Measurements from ENCODE around the gene BCL2. TPM values are rescaled to one million over a fixed set of nuclear protein-coding genes. Genes with fewer than 3 reads are reported as not detected.
A peak's percentile ranks its signal among the peaks of the same experiment; 100 is the strongest.

BCL2 gene
- total and polyA plus RNA-seq, 2 donors, result 11.7 to 17.5 TPM

GRCh38 chr18:63314062-63314790 lies 5.3 kb downstream of the BCL2 start:
- WGBS, result 60% methylated on average over 4 of the region's 4 CpGs
- no peaks in the 10 kb centered on the region for H3K9me3 ChIP-seq (ENCODE audit: control insufficient read depth in 2 of 2, insufficient read depth in 1 of 2, low read length in 1 of 2)
- no peak overlapping the region for H3K4me3 ChIP-seq (ENCODE audit: low read length in 2 of 2)
- peaks cover 0 to 3% of the 10 kb centered on the region in 2 donors for H3K36me3 ChIP-seq (ENCODE audit: control insufficient read depth in 2 of 2, insufficient read depth in 2 of 2, low read length in 1 of 2)
- DNase-seq (ENCODE audit: low read depth in 6 of 9, low spot score in 9 of 9), result no peak
- H3K27me3 ChIP-seq (ENCODE audit: control insufficient read depth in 2 of 2, insufficient read depth in 1 of 2, low read length in 1 of 2), result peaks cover 0 to 8% of the 10 kb centered on the region in 2 donors
- H3K4me1 ChIP-seq (ENCODE audit: control insufficient read depth in 2 of 2, insufficient read depth in 2 of 2, low read length in 2 of 2), result peaks cover 12 to 15% of the 10 kb centered on the region in 2 donors
- H3K27ac ChIP-seq (ENCODE audit: low read depth in 1 of 2, low read length in 1 of 2), result no peak overlapping the region

DNA sequence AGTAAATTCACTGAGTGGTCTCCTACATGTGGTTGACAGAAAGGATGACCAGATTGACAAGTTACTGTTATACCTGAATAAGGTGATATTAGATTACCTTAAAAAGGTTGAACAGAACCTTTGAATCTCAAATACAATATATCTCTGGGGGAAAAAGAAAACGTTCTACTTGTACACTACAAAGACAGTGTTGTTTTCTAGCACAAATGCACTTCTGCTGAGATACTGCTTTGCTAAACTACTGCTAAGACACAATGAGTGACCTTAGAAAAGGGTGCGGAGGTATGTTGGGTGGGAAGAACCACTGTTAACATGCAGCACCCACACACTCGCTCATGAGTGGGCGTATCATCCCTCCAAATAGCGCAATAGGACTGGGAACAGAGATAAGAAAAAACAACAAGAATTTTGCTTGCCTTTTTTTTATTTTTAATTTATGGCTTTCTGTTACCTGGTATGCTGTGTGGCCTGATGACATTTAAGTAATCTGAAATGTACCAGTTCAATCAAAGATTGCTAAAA lies 6.1 kb downstream of the BCL2 start:
- DNase-seq (ENCODE audit: low read depth in 6 of 9, low spot score in 9 of 9), result no peak
- Histone ChIP-seq H3K9me3 (ENCODE audit: control insufficient read depth in 2 of 2, insufficient read depth in 1 of 2, low read length in 1 of 2) (no peaks in the 10 kb centered on the region), H3K4me1 (ENCODE audit: control insufficient read depth in 2 of 2, insufficient read depth in 2 of 2, low read length in 2 of 2) (peaks cover 9 to 12% of the 10 kb centered on the region in 2 donors), H3K36me3 (ENCODE audit: control insufficient read depth in 2 of 2, insufficient read depth in 2 of 2, low read length in 1 of 2) (peaks cover 0 to 3% of the 10 kb centered on the region in 2 donors), H3K27ac (ENCODE audit: low read depth in 1 of 2, low read length in 1 of 2) (no peak overlapping the region), H3K27me3 (ENCODE audit: control insufficient read depth in 2 of 2, insufficient read depth in 1 of 2, low read length in 1 of 2) (peaks cover 0 to 7% of the 10 kb centered on the region in 2 donors), H3K4me3 (ENCODE audit: low read length in 2 of 2) (no peak overlapping the region)
- 89% methylated on average over 5 of the region's 5 CpGs for WGBS

GRCh38 chr18:63312737-63313395 lies 6.7 kb downstream of the BCL2 start:
- WGBS, result 93% methylated on average over 5 of the region's 5 CpGs
- Histone ChIP-seq H3K4me1 (ENCODE audit: control insufficient read depth in 2 of 2, insufficient read depth in 2 of 2, low read length in 2 of 2) (peaks cover 5 to 7% of the 10 kb centered on the region in 2 donors), H3K4me3 (ENCODE audit: low read length in 2 of 2) (no peak overlapping the region)

GRCh38 chr18:63312019-63312409 lies 7.6 kb downstream of the BCL2 start:
- WGBS, result 97% methylated on average over 3 of the region's 3 CpGs
- H3K9me3 ChIP-seq (ENCODE audit: control insufficient read depth in 2 of 2, insufficient read depth in 1 of 2, low read length in 1 of 2), result no peaks in the 10 kb centered on the region
- H3K27me3 ChIP-seq (ENCODE audit: control insufficient read depth in 2 of 2, insufficient read depth in 1 of 2, low read length in 1 of 2), result no peaks in the 10 kb centered on the region
- H3K27ac ChIP-seq (ENCODE audit: low read depth in 1 of 2, low read length in 1 of 2), result no peak overlapping the region
- H3K4me3 ChIP-seq (ENCODE audit: low read length in 2 of 2), result no peak overlapping the region
- peaks cover 0 to 5% of the 10 kb centered on the region in 2 donors for H3K4me1 ChIP-seq (ENCODE audit: control insufficient read depth in 2 of 2, insufficient read depth in 2 of 2, low read length in 2 of 2)
- DNase-seq (ENCODE audit: low read depth in 6 of 9, low spot score in 9 of 9), result no peak
- H3K36me3 ChIP-seq (ENCODE audit: control insufficient read depth in 2 of 2, insufficient read depth in 2 of 2, low read length in 1 of 2), result peaks cover 0 to 3% of the 10 kb centered on the region in 2 donors

More at GRCh38 chr18:63312737-63313395, 6.7 kb downstream of the BCL2 start:
- no peaks in the 10 kb centered on the region for H3K9me3 ChIP-seq (ENCODE audit: control insufficient read depth in 2 of 2, insufficient read depth in 1 of 2, low read length in 1 of 2)
- H3K27me3 ChIP-seq (ENCODE audit: control insufficient read depth in 2 of 2, insufficient read depth in 1 of 2, low read length in 1 of 2), result peaks cover 0 to 2% of the 10 kb centered on the region in 2 donors
- no peak overlapping the region for H3K27ac ChIP-seq (ENCODE audit: low read depth in 1 of 2, low read length in 1 of 2)
- H3K36me3 ChIP-seq (ENCODE audit: control insufficient read depth in 2 of 2, insufficient read depth in 2 of 2, low read length in 1 of 2), result peaks cover 0 to 3% of the 10 kb centered on the region in 2 donors
- no peak for DNase-seq (ENCODE audit: low read depth in 6 of 9, low spot score in 9 of 9)

DNA sequence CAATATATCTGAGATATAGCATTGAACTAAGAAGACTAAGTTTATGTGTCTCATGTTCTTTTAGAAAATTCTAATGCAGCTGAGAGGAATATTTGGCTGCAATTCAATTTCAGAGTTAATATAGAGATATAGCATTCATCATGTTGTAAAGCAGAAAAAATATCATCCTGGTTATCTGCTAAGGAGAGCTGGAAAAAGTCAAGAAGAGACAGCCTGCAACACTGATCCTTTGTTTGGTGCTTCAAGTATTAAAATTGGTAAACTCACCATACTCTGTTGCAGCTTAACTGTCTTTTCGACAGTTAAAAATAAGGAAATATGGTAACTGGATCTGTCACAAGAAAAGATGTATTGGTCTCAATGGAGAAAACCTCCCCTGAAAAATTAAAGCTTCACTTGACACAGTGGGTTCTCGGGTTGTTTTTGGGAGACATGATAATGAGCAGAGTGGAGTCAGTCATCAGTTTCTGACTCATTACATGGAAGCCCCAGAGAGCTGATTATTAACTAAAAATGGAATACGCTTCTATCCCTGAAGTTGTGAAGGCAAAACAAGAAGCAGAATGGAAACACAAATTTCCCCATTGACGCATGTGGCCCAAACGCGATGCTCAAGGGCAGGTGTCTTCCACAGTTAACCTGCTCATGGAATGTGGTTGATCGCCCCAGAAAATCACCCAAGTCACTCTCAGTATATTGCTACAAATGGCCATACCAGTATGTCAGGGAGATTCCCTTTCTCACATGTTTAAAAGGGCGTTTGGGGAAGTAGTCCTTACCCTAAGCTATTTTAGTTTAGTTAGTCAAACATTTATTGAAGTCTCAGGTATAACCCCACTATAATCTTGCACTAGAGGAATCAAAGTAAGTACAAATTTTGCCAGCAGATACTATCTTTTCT lies 8.2 kb downstream of the BCL2 start:
- Histone ChIP-seq H3K4me1 (ENCODE audit: control insufficient read depth in 2 of 2, insufficient read depth in 2 of 2, low read length in 2 of 2) (peaks cover 0 to 5% of the 10 kb centered on the region in 2 donors), H3K27me3 (ENCODE audit: control insufficient read depth in 2 of 2, insufficient read depth in 1 of 2, low read length in 1 of 2) (no peaks in the 10 kb centered on the region), H3K27ac (ENCODE audit: low read depth in 1 of 2, low read length in 1 of 2) (no peak overlapping the region), H3K36me3 (ENCODE audit: control insufficient read depth in 2 of 2, insufficient read depth in 2 of 2, low read length in 1 of 2) (peaks cover 0 to 3% of the 10 kb centered on the region in 2 donors), H3K9me3 (ENCODE audit: control insufficient read depth in 2 of 2, insufficient read depth in 1 of 2, low read length in 1 of 2) (no peaks in the 10 kb centered on the region), H3K4me3 (ENCODE audit: low read length in 2 of 2) (no peak overlapping the region)
- no peak for DNase-seq (ENCODE audit: low read depth in 6 of 9, low spot score in 9 of 9)
- 92% methylated on average over 8 of the region's 8 CpGs for WGBS

DNA sequence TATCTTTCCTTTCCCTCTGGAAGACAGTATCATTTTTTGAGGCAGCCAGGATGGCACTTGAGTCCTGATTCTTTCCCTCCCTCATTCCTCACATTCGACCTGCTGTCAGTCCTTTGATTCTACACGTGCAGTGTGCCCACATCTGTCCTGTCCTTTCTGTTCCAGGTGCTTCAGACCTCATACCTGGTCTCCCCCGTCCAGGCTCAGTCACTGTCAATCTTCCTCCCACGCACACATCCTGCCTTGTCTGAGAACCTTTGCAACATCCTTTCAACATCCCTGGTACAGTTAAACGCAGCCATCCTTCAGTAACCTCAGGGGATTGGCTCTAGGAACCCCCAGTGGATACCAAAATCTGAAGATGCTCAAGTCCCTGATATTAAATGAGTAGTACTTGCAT lies 10.1 kb downstream of the BCL2 start:
- no peaks in the 10 kb centered on the region for H3K27me3 ChIP-seq (ENCODE audit: control insufficient read depth in 2 of 2, insufficient read depth in 1 of 2, low read length in 1 of 2)
- peaks cover 0 to 2% of the 10 kb centered on the region in 2 donors for H3K4me1 ChIP-seq (ENCODE audit: control insufficient read depth in 2 of 2, insufficient read depth in 2 of 2, low read length in 2 of 2)
- no peak overlapping the region for H3K27ac ChIP-seq (ENCODE audit: low read depth in 1 of 2, low read length in 1 of 2)
- no peaks in the 10 kb centered on the region for H3K9me3 ChIP-seq (ENCODE audit: control insufficient read depth in 2 of 2, insufficient read depth in 1 of 2, low read length in 1 of 2)
- H3K36me3 ChIP-seq (ENCODE audit: control insufficient read depth in 2 of 2, insufficient read depth in 2 of 2, low read length in 1 of 2), result peaks cover 0 to 3% of the 10 kb centered on the region in 2 donors
- H3K4me3 ChIP-seq (ENCODE audit: low read length in 2 of 2), result no peak overlapping the region
- 61% methylated on average over 5 of the region's 5 CpGs for WGBS
- DNase-seq (ENCODE audit: low read depth in 6 of 9, low spot score in 9 of 9), result peak in 1 of 9 donors; percentile 61

- no peaks in the 10 kb centered on the region for H3K36me3 ChIP-seq (ENCODE audit: control insufficient read depth in 2 of 2, insufficient read depth in 2 of 2, low read length in 1 of 2)
- no peak for DNase-seq (ENCODE audit: low read depth in 6 of 9, low spot score in 9 of 9)
- H3K9me3 ChIP-seq (ENCODE audit: control insufficient read depth in 2 of 2, insufficient read depth in 1 of 2, low read length in 1 of 2), result no peaks in the 10 kb centered on the region
- H3K27me3 ChIP-seq (ENCODE audit: control insufficient read depth in 2 of 2, insufficient read depth in 1 of 2, low read length in 1 of 2), result no peaks in the 10 kb centered on the region
- peaks cover 0 to 6% of the 10 kb centered on the region in 2 donors for H3K4me1 ChIP-seq (ENCODE audit: control insufficient read depth in 2 of 2, insufficient read depth in 2 of 2, low read length in 2 of 2)
- WGBS, result 85% methylated on average over 2 of the region's 2 CpGs
- H3K4me3 ChIP-seq (ENCODE audit: low read length in 2 of 2), result no peak overlapping the region
- peak overlapping the region in 1 of 2 donors; percentile 4 for H3K27ac ChIP-seq (ENCODE audit: low read depth in 1 of 2, low read length in 1 of 2)
Observed at GRCh38 chr18:63307551-63308200, 11.9 kb downstream of the BCL2 start.

DNA sequence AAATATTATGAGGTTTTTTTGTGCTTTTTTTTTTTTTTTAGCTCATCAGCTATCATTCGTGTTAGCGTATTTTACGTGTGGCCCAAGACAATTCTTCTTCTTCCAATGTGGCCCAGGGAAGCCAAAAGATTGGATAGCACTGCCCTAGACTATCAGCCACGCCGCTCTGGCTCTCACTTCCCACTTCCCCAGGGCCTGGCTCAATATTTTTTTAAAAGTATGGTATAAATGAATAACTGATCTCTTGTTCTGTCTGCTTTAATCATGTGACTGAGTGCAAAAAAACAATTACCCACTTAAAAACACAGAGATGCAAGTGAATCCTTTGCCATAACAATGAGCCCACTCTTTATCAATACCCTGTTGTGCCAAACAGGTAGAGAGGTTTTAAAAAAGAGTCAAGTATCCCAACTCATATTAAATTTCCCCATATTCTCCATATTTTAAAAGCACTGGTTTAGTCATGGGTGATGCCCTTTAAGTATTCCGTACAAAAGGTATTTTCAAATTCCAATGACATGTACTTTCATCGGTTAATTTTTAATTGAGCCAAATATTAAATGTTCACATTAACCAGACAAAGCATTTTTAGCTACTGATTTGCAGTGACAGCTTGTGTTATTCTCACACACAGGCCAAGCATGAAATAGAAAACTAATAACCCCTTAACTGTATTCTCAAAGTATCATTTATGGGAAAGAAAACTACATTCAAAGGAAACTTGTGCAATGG lies 12.6 kb downstream of the BCL2 start:
- Histone ChIP-seq H3K36me3 (ENCODE audit: control insufficient read depth in 2 of 2, insufficient read depth in 2 of 2, low read length in 1 of 2) (no peaks in the 10 kb centered on the region), H3K9me3 (ENCODE audit: control insufficient read depth in 2 of 2, insufficient read depth in 1 of 2, low read length in 1 of 2) (no peaks in the 10 kb centered on the region), H3K27ac (ENCODE audit: low read depth in 1 of 2, low read length in 1 of 2) (peak overlapping the region in 1 of 2 donors; percentile 31), H3K27me3 (ENCODE audit: control insufficient read depth in 2 of 2, insufficient read depth in 1 of 2, low read length in 1 of 2) (no peaks in the 10 kb centered on the region), H3K4me3 (ENCODE audit: low read length in 2 of 2) (no peak overlapping the region), H3K4me1 (ENCODE audit: control insufficient read depth in 2 of 2, insufficient read depth in 2 of 2, low read length in 2 of 2) (peaks cover 0 to 6% of the 10 kb centered on the region in 2 donors)
- no peak for DNase-seq (ENCODE audit: low read depth in 6 of 9, low spot score in 9 of 9)
- 96% methylated on average over 7 of the region's 7 CpGs for WGBS
